ENCODE measurements around the gene ABCA5. TPM values are rescaled to one million over a fixed set of nuclear protein-coding genes. Genes with fewer than 3 reads are reported as not detected.

The ABCA5 gene
- total RNA-seq, 3 donors from 2014 or later (not counting 1 experiment from before 2014, with no cell fraction given) = 52.1 to 84.5 (median 57.6) TPM

- Histone ChIP-seq H3K27ac (ENCODE audit: low read length) (no peak overlapping the region), H3K36me3 (ENCODE audit: control insufficient read depth, insufficient read depth, low read length) (no peaks in the 10 kb centered on the region), H3K4me1 (ENCODE audit: control insufficient read depth, insufficient read depth, low read length) (no peaks in the 10 kb centered on the region), H3K9me3 (ENCODE audit: control insufficient read depth, insufficient read depth, low read length) (no peaks in the 10 kb centered on the region), H3K4me3 (ENCODE audit: low read length) (no peak overlapping the region), H3K27me3 (ENCODE audit: control insufficient read depth, insufficient read depth, low read length) (no peaks in the 10 kb centered on the region)
- H3K27me3 Mint-ChIP-seq (ENCODE audit: low read depth in 2 of 2) = peaks cover 9 to 33% of the 10 kb centered on the region in 2 donors
- no peaks in the 10 kb centered on the region for H3K4me1 Mint-ChIP-seq
- 88% methylated on average over 3 of the region's 3 CpGs for WGBS (ENCODE audit: insufficient coverage)
- H3K36me3 Mint-ChIP-seq = no peaks in the 10 kb centered on the region
- TF ChIP-seq CTCF (IDR thresholded peaks at IDR 0.05) = no peak
- H3K27ac Mint-ChIP-seq = no peak overlapping the region
- intact Hi-C loops (cut with micrococcal nuclease) = loop anchor here (10.0 kb wide), 1 partner anchor 62 kb away; no protein-coding TSS in a partner anchor
- DNase-seq (no peak), ATAC-seq (no peak)
- no peaks in the 10 kb centered on the region for H3K9me3 Mint-ChIP-seq
- no peak overlapping the region for H3K4me3 Mint-ChIP-seq
These were observed 16.1 kb upstream of the ABCA5 start for GRCh38 chr17:69342896-69343644.

DNA sequence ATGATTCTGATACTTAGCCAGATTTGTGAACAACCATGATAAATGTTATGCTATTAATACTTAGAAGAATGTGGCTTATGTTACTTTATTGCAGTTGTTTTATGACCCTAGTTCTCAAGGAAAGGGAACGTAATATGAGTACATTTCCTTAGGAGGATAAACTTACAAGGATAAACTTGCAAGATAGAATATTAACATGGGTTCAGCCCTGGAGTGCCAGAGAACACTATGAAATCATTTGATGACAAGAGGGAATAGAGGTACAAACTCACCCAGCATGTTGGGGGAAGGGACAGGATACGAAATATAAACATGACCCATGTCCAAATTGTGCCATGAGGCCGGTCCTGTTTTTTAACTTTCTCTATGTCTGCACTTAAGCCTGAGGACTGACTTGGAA lies 13.0 kb upstream of the ABCA5 start:
- DNase-seq (no peak), ATAC-seq (no peak)
- Mint-ChIP-seq H3K27ac (no peak overlapping the region), H3K4me1 (no peaks in the 10 kb centered on the region), H3K36me3 (no peaks in the 10 kb centered on the region), H3K27me3 (ENCODE audit: low read depth in 2 of 2) (peaks cover 11 to 21% of the 10 kb centered on the region in 2 donors), H3K9me3 (no peaks in the 10 kb centered on the region), H3K4me3 (no peak overlapping the region)
- Histone ChIP-seq H3K36me3 (ENCODE audit: control insufficient read depth, insufficient read depth, low read length) (no peaks in the 10 kb centered on the region), H3K4me1 (ENCODE audit: control insufficient read depth, insufficient read depth, low read length) (no peaks in the 10 kb centered on the region), H3K27ac (ENCODE audit: low read length) (no peak overlapping the region), H3K4me3 (ENCODE audit: low read length) (no peak overlapping the region), H3K9me3 (ENCODE audit: control insufficient read depth, insufficient read depth, low read length) (no peaks in the 10 kb centered on the region), H3K27me3 (ENCODE audit: control insufficient read depth, insufficient read depth, low read length) (no peaks in the 10 kb centered on the region)
- intact Hi-C loops (cut with micrococcal nuclease) = loop anchor here (10.0 kb wide), 1 partner anchor 65 kb away; no protein-coding TSS in a partner anchor
- WGBS (ENCODE audit: insufficient coverage) = 95% methylated on average over 3 of the region's 3 CpGs
- TF ChIP-seq CTCF (IDR thresholded peaks at IDR 0.05) = no peak

GRCh38 chr17:69336996-69337395 lies 10.1 kb upstream of the ABCA5 start:
- Histone ChIP-seq H3K9me3 (ENCODE audit: control insufficient read depth, insufficient read depth, low read length) (no peaks in the 10 kb centered on the region), H3K4me3 (ENCODE audit: low read length) (no peak overlapping the region), H3K27me3 (ENCODE audit: control insufficient read depth, insufficient read depth, low read length) (peaks cover 7% of the 10 kb centered on the region), H3K27ac (ENCODE audit: low read length) (no peak overlapping the region), H3K36me3 (ENCODE audit: control insufficient read depth, insufficient read depth, low read length) (no peaks in the 10 kb centered on the region), H3K4me1 (ENCODE audit: control insufficient read depth, insufficient read depth, low read length) (no peaks in the 10 kb centered on the region)
- no peak for TF ChIP-seq CTCF (IDR thresholded peaks at IDR 0.05)
- intact Hi-C loops (cut with micrococcal nuclease) = no loop called here
- peaks cover 12 to 28% of the 10 kb centered on the region in 2 donors for H3K27me3 Mint-ChIP-seq (ENCODE audit: low read depth in 2 of 2)
- H3K4me1 Mint-ChIP-seq = no peaks in the 10 kb centered on the region
- no peaks in the 10 kb centered on the region for H3K36me3 Mint-ChIP-seq
- no peak for ATAC-seq
- WGBS (ENCODE audit: insufficient coverage) = no CpG with 5 or more reads among the region's 1 CpG
- no peak overlapping the region for H3K27ac Mint-ChIP-seq
- no peak overlapping the region for H3K4me3 Mint-ChIP-seq
- no peaks in the 10 kb centered on the region for H3K9me3 Mint-ChIP-seq
- no peak for DNase-seq

DNA sequence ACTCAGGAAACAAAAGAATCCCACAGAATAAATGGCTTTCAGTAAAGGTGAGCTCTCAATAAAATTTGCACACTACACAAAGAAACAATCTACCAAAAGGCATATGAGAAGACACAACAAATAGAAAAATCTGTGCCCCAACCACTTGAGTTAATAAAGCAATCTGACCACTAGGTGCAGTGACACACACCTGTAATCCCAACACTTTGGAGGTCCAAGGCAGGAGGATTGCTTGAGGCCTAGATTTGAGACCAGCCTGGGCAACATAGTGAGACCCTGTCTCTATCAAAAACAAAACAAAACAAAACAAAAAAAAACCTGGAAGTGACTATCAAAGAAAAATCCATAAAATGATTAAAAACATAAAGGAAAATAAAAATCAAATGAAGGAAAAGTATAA lies 9.6 kb upstream of the ABCA5 start:
- peaks cover 12% of the 10 kb centered on the region for H3K27me3 ChIP-seq (ENCODE audit: control insufficient read depth, insufficient read depth, low read length)
- no peaks in the 10 kb centered on the region for H3K36me3 ChIP-seq (ENCODE audit: control insufficient read depth, insufficient read depth, low read length)
- peaks cover 12 to 32% of the 10 kb centered on the region in 2 donors for H3K27me3 Mint-ChIP-seq (ENCODE audit: low read depth in 2 of 2)
- no peak overlapping the region for H3K27ac Mint-ChIP-seq
- H3K27ac ChIP-seq (ENCODE audit: low read length) = no peak overlapping the region
- ATAC-seq (no peak), DNase-seq (no peak)
- no peaks in the 10 kb centered on the region for H3K9me3 Mint-ChIP-seq
- no peak overlapping the region for H3K4me3 ChIP-seq (ENCODE audit: low read length)
- no peaks in the 10 kb centered on the region for H3K4me1 Mint-ChIP-seq
- intact Hi-C loops (cut with micrococcal nuclease) = no loop called here
- no peak overlapping the region for H3K4me3 Mint-ChIP-seq
- no peaks in the 10 kb centered on the region for H3K9me3 ChIP-seq (ENCODE audit: control insufficient read depth, insufficient read depth, low read length)
- H3K36me3 Mint-ChIP-seq = no peaks in the 10 kb centered on the region
- TF ChIP-seq CTCF (IDR thresholded peaks at IDR 0.05) = no peak
- H3K4me1 ChIP-seq (ENCODE audit: control insufficient read depth, insufficient read depth, low read length) = no peaks in the 10 kb centered on the region

Measured in natural killer cell (primary cell).